HG03520 (cell line): ENCODE results near the gene ADIRF.
"Not testable (repeated sequence)": the region's sequence is repeated elsewhere in the genome, so short reads cannot be mapped to it uniquely, and the experiment has no call there.

Experiments
- ATAC-seq: cut with Tn5 transposase; IDR thresholded peaks from one replicate; pipeline ENCODE4 v1.9.1; 2021; ENCODE audit warnings: mild to moderate bottlenecking, moderate library complexity; ENCODE audit not compliant: unreplicated experiment

The ADIRF gene

DNA sequence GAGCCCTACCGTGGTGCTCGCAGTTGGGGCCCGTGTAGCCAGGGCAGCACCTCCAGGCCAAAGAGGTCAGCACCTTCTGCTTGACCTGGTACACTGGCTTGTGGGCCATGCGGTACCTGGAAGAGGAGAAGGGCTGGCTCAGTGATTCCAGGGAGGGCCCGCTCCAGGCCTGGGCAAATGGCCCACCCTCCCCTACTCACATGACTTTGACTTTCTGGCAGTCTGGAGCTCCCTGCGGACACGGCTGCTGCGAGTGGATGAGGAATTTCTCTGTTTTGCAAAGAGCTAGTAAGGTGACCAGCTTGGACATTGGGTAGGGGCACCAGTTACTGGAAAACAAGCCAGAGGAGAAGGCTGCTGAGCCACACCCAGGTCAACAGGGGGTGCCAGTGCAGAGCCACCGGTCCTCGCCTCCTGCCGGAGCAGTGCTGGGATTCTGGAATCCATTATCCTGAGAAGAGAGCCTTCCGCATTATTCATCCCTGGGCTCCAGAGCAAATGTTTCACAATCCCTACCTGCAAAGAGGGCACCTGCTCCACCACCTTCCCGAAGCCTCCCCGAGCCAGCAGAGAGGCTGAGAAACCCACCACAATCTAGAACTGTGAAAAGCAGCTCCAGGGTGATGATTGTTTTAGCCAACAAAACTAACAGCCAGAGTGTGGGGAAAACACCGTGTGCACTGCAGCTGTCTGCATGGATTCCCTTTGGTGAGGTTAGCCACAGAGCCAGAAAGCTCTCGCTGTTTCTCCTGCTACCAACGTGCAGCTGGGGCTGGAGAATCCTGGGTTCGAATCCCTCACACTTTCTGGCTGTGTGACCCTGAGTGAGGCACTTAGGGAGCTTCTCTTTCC is 22.7 kb upstream of the ADIRF start:
- no peak for ATAC-seq

- ATAC-seq = no peak
Observed at GRCh38 chr10:86946213-86947155, 21.8 kb upstream of the ADIRF start.

GRCh38 chr10:86947806-86948205 is 20.5 kb upstream of the ADIRF start:
- not testable (repeated sequence) for ATAC-seq

- no peak for ATAC-seq
Observed at GRCh38 chr10:86950349-86950748, 17.9 kb upstream of the ADIRF start.

DNA sequence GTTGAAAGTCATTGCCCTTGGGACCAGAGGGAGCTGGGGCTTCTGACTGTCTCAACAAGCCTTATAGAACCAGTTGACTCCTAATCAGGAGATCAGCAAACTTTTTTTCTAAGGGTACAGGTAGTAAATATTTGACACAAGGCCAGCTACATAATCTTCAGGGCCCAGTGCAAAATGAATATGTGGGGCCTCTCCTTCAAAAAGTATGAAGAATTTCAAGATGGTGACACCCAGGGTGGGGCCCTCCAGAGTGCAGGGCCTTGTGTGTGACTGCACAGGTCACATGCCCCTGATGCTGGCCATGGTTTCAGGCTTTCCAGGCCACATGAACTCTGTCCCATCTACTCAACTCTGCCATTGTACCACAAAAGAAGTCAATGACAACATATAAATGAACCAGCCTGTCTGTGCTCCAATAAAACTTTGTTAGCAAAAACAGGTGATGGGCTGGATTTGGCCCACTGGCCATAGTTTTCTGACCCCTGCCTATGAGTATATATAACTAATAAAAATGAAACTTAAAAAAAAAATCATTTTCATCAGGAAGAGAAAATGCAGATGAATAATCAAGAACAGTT is 17.0 kb upstream of the ADIRF start:
- no peak for ATAC-seq

GRCh38 chr10:86952106-86952505 is 16.2 kb upstream of the ADIRF start:
- ATAC-seq = no peak

GRCh38 chr10:86952697-86953096 is 15.6 kb upstream of the ADIRF start:
- ATAC-seq = not testable (repeated sequence)

DNA sequence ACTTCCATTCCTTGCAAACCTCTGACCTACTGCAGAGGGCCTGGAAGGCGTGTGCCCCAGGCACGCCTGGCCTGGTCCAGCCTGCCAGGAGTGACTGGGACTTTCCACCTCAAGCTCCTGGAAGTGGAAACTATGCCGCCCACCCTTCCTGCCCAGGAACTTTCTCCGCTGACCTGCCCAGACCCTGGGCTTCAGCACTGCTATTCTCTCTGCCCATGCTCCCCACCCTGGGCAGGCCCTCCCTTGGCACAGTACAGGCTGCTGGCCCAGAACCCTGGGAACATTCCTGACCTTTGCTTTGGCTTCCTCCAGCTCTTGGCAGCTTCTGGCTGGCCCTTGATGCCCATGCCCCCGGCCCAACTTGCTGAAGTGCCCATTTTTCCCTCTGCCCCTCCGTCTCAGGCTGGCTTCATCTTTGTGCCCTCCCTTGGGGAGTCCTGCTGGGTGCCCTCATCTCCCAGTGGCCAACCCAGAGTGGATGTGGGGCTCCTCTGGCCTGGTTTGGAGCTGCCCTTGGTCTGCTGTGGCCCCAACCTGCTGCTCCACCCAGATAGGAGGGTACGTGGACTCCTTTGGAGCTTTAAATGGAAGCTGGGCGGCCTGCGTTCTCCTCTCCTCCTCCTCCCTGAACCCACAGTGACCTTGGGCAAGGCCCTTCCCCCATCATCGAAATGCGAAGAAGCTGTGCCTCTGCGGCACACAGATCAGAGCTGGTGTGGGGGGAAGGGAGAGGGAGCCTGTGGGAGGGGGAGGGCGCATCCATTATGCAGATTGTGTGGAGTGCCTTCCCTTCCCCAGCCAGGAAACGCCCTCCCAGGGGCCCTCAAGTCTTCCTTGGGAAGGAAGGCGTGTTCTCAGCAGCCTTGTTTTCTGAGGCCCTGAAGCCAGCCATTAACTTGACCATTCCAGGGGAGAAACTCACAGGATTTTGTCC is 14.3 kb upstream of the ADIRF start:
- no peak for ATAC-seq

DNA sequence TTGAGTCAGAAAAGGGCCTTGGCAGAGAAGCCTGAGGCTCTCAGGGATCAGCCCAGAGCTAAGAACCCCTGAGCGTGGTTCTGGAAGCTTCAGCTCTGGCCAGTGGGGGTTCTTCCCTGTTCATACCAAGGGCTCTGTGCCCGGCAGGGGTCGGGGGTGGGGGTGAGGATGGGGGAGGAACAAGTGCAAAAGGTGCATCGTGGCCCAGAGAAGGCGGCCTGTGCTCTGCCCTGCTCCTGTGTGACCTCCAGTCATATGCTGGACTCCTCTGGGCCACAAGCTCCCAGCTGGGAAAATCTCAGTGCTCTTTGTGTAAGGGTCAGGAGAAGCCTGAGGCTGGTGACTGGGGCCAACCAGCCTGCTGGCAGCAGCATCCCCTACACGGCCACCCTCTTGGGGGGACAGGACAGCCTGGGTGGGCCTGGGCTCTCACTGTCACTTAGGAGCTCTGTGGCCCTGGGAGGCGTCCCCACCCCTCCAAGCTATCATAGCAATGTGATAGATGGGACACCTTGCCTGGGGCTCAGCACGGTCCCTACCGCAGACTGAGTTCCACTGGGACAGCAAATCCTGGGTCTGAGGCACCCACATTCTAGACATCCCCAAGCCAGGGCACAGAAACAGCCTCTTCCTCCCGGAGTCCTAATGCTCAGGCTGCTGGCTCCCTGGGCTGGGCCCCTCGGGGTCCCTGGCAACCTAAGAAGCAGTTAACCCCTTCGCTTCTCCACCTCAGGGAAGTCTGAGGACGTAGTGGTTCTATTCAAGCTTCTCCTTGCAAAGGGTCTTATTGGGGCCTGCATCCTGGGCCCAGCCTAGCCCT is 13.4 kb upstream of the ADIRF start:
- ATAC-seq = no peak

GRCh38 chr10:86955501-86956194 is 12.6 kb upstream of the ADIRF start:
- ATAC-seq = no peak

DNA sequence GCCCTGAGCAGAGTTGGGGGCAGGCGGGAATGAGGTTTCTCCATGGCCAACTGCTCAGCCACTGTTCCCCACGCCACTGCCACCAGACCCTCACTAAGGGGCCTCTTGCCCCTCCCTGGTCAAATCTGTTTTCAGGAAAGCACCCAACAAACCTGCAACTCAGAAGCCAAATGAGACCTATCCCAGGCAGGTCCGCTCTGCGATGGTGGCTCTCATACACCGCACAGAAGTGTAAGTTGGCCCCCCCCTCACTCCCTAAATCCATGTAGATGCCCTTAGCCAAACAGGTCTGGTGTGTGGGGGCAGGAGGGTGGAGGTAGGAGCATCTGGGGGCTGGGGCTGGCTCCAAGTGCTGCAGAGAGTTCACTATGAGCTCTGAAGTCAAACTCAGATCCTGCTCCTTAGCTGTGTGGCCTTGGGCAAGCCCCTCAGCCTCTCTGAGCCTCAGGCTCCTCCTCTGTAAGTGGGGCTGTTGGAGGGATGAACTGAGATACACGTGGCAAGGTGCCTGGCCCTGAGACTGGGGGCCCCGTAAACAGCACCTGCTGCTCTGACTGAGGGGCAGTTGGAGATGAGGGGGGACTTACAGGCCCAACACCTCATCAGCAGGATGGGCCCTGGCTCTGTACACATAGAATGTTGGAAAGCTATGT is 12.0 kb upstream of the ADIRF start:
- no peak for ATAC-seq

- no peak for ATAC-seq
Observed at GRCh38 chr10:86956848-86957448, 11.3 kb upstream of the ADIRF start.

GRCh38 chr10:86957471-86958115 is 10.7 kb upstream of the ADIRF start, which contains the start of gene MMRN2:
MMRN2 (minus strand) TSS chr10:86957615; CDS start chr10:86957541, 74 bp downstream.
- no peak for ATAC-seq

DNA sequence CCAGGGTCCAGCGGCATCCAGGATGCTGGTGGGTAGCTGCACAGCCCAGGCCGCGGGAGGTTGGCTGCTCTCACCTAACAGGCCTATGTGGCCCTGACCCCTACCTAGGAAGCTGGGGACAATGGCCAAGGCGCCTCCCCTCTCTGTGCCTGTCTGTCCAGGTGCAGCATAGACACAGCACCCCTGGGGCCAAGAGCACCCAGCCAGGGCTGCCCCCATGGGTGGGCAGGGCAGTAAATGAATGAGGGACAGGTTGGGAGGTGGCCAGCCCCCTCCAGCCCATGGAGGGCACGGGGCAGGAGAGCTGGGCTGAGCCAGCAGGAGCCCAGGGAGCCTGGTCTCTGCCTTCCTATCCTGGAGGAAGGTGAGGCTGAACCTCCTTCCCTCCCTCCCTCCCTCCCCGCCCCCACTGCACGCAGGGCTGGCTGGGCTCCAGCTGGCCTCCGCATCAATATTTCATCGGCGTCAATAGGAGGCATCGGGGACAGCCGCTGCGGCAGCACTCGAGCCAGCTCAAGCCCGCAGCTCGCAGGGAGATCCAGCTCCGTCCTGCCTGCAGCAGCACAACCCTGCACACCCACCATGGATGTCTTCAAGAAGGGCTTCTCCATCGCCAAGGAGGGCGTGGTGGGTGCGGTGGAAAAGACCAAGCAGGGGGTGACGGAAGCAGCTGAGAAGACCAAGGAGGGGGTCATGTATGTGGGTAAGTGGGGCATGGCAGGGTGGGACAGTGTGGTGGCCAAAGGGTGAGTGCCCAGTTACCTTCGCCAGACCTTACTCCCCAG is 10.0 kb upstream of the ADIRF start, which contains the start of gene SNCG:
Gene SNCG, plus strand, starts transcription at position 484 of the 785 bp plus-strand sequence. Its CDS starts 99 bp downstream, at position 583.
- ATAC-seq = no peak

DNA sequence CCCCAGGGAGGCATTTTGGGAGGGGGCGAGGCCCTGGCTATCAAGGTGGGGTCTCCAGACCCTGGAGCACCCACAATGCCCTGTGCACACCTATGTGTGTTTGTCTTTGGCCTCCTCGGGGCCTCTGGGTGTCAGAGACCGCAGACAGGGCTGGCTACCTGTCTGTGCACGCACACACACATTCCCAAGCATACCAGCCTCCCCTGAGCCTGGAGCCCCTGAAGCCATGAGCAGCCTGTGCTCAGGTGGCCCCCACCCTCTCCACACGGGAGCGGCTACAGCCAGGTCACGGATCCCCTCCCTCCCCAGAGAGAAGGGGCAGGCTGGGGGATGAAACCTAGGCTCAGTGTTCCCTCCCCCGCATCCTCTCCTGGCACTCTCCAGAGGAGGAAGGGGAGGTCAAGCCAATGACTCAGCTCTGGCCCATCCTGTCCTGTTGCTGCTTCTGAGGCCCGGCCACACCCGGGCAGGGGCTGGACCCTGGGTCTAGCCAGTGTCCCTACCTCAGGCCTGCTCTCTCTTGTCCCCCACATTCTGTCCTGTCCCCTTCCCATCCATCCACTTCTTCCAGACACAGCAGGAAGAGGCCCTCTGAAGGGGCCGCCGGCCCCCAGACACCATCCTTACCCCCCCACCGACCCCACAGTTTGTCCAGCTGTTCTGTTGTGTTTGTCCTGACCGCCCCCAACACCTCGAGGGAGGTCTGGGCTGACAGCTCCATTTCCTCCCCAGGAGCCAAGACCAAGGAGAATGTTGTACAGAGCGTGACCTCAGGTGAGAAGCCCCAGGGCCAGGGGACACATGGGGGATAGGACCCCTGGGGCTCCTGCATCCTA is 9.2 kb upstream of the ADIRF start:
- no peak for ATAC-seq

DNA sequence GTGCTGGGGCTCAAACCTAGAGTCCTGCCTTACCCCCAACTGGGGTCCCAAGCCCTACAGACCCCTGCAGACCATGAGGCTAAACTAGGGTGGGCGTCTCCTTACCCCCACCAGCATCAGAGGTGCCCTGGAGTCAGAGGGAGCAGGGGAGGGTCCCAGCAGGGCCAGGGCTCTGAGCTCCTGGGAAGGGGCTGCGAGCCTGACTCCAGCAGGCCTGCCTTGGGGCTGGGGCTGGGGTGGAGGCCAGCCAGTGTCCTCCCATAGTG is 8.6 kb upstream of the ADIRF start:
- no peak for ATAC-seq
